ENCODE results near the gene CREB3.

The CREB3 gene

GRCh38 chr9:35711501-35712428 is 20.7 kb upstream of the CREB3 start:
- no peak overlapping the region for H3K4me3 ChIP-seq (ENCODE audit: low read depth, low read length)
- TF ChIP-seq, protein P1, sequence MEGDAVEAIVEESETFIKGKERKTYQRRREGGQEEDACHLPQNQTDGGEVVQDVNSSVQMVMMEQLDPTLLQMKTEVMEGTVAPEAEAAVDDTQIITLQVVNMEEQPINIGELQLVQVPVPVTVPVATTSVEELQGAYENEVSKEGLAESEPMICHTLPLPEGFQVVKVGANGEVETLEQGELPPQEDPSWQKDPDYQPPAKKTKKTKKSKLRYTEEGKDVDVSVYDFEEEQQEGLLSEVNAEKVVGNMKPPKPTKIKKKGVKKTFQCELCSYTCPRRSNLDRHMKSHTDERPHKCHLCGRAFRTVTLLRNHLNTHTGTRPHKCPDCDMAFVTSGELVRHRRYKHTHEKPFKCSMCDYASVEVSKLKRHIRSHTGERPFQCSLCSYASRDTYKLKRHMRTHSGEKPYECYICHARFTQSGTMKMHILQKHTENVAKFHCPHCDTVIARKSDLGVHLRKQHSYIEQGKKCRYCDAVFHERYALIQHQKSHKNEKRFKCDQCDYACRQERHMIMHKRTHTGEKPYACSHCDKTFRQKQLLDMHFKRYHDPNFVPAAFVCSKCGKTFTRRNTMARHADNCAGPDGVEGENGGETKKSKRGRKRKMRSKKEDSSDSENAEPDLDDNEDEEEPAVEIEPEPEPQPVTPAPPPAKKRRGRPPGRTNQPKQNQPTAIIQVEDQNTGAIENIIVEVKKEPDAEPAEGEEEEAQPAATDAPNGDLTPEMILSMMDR (IDR thresholded peaks at IDR 0.05; ENCODE audit: low read depth, low read length): no peak

DNA sequence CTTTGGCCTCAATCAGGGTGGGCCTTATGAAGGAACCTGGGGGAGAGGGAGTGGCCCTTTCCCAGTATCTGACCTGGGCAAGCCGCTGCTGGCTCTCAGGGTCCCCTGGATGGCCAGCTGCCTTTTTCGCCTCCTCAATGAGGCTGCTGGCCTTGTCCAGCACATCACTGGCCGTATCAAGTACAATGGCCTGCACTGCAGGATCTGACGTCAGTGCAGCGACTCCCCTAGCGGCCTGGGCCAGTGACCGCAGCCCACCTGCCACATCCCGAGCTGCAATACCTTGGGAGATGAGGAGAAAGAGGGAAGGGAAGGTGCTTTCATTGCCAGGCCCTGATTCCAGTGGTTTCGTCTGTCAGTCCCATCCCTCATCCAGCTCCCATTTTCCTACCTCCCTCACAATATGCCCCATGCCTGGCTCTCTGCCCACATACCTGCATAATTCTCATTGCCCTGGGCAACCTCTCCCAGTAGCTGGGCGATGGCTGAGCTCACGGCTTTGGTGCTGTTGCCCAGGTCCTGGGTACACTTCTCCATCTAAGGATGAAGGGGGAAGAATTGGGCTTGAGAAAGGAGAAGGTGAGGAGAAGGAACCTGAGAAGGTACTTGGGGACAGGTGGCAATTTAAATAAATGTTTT is 19.6 kb upstream of the CREB3 start:
- TF ChIP-seq, protein P1 (IDR thresholded peaks at IDR 0.05; ENCODE audit: low read depth, low read length): no peak

DNA sequence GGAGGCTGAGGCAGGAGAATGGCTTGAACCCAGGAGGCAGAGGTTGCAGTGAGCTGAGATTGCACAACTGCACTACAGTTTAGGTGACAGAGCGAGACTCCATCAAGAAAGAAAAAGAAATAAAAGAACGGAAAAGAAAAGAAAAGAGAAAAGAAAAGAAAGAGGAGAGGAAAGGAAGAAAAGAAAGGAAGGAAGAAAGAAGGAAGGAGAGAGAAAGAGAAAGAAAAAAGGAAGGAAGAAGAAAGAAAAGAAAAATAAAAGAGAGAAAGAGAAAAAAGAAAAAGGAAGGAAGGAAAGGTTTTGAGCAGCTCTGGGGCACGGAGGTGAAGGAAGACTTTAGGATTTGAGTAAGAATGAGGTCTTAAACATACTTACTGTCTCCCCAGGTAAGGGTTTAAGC is 18.9 kb upstream of the CREB3 start:
- H3K4me3 ChIP-seq (ENCODE audit: low read depth, low read length): no peak overlapping the region
- TF ChIP-seq, protein P1 (IDR thresholded peaks at IDR 0.05; ENCODE audit: low read depth, low read length): no peak

More for the DNA sequence above, 19.6 kb upstream of the CREB3 start:
- no peak overlapping the region for H3K4me3 ChIP-seq (ENCODE audit: low read depth, low read length)

- TF ChIP-seq, protein P1 (IDR thresholded peaks at IDR 0.05; ENCODE audit: low read depth, low read length): no peak
Measured at GRCh38 chr9:35714123-35714522, 18.3 kb upstream of the CREB3 start.

DNA sequence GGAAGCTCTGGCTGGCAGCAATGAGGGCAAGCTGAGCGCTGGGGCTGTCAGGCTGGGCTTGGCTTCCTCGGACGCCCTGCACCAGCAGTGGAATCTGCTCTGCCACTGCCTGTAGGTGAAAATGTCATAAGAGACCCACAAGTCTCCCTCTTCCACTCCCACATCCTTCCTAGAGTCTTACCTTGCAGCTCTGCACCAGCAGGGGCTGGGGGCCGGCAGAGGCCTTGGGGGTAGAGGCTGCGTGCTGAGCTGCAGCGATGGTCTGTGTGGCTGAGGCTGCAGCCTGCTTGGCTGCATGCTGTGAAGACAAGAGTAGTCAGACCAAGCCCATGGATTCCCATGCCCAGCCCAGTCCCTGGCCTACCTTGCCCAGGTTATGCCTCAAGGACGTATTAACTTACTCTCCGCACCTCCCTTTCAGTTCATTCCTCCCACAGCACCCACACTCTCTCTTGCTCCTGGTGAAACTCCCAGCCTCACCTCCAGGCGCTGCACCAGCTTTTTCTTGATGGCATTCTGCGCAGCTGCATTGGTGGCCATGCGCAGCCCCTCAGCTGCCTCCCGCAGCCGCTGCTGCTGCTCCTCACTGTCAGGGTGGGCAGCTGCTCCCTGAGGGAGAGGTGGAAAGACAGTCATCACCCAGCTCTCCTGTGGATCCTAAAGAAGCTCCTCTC is 17.8 kb upstream of the CREB3 start:
- H3K4me3 ChIP-seq (ENCODE audit: low read depth, low read length): no peak overlapping the region
- TF ChIP-seq, protein P1 (IDR thresholded peaks at IDR 0.05; ENCODE audit: low read depth, low read length): no peak

More at GRCh38 chr9:35714123-35714522, 18.3 kb upstream of the CREB3 start:
- H3K4me3 ChIP-seq (ENCODE audit: low read depth, low read length): no peak overlapping the region

DNA sequence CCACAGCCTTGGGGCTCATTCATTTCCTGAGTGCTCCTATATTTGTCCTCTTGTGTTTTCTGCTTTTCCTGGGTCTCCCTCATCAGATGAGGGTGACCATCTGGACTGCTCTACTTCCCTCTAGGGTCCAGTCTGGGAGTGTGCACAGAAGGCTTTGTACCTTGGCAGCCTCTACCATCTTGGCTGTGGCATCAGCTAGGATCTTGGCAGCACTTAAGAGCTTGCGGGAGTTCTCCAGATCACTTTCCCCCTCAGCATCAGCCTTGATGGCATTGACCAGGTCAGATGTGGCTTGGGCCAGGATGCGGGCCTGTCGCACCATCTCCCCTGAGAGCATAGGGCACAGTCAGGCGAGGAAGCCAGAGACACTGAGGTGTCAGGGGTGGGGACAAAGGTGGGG is 16.2 kb upstream of the CREB3 start:
- H3K4me3 ChIP-seq (ENCODE audit: low read depth, low read length): no peak overlapping the region
- TF ChIP-seq, protein P1 (IDR thresholded peaks at IDR 0.05; ENCODE audit: low read depth, low read length): no peak
